Measurements from ENCODE around the gene AMZ1.
A peak's percentile ranks its signal among the peaks of the same experiment; 100 is the strongest.

AMZ1 gene

GRCh38 chr7:2658941-2659340, 29.1 kb upstream of the AMZ1 start:
- no peak for DNase-seq (ENCODE audit: low spot score)
- no peak for TF ChIP-seq CTCF (IDR thresholded peaks at IDR 0.05; ENCODE audit: extremely low read depth, insufficient read depth, missing control alignments)
- in situ Hi-C loops (cut with MboI; ENCODE audit: low pct_unique_long_range_greater_than_20kb, low sequenced_read_pairs, unreplicated experiment), result no loop called here

GRCh38 chr7:2659556-2660358, 28.2 kb upstream of the AMZ1 start:
- in situ Hi-C loops (cut with MboI; ENCODE audit: low pct_unique_long_range_greater_than_20kb, low sequenced_read_pairs, unreplicated experiment), result no loop called here
- TF ChIP-seq CTCF (IDR thresholded peaks at IDR 0.05; ENCODE audit: extremely low read depth, insufficient read depth, missing control alignments), result no peak
- no peak for DNase-seq (ENCODE audit: low spot score)

- in situ Hi-C loops (cut with MboI; ENCODE audit: low pct_unique_long_range_greater_than_20kb, low sequenced_read_pairs, unreplicated experiment), result no loop called here
- DNase-seq (ENCODE audit: low spot score), result no peak
- TF ChIP-seq CTCF (IDR thresholded peaks at IDR 0.05; ENCODE audit: extremely low read depth, insufficient read depth, missing control alignments), result peak; percentile 38
These were observed 27.5 kb upstream of the AMZ1 start for GRCh38 chr7:2660359-2661095.

- no peak for TF ChIP-seq CTCF (IDR thresholded peaks at IDR 0.05; ENCODE audit: extremely low read depth, insufficient read depth, missing control alignments)
- in situ Hi-C loops (cut with MboI; ENCODE audit: low pct_unique_long_range_greater_than_20kb, low sequenced_read_pairs, unreplicated experiment), result no loop called here
These were observed 26.9 kb upstream of the AMZ1 start for GRCh38 chr7:2661096-2661449.

GRCh38 chr7:2661602-2662272, 26.3 kb upstream of the AMZ1 start:
- in situ Hi-C loops (cut with MboI; ENCODE audit: low pct_unique_long_range_greater_than_20kb, low sequenced_read_pairs, unreplicated experiment), result no loop called here
- DNase-seq (ENCODE audit: low spot score), result no peak
- no peak for TF ChIP-seq CTCF (IDR thresholded peaks at IDR 0.05; ENCODE audit: extremely low read depth, insufficient read depth, missing control alignments)

More at GRCh38 chr7:2661096-2661449, 26.9 kb upstream of the AMZ1 start:
- DNase-seq (ENCODE audit: low spot score), result no peak

GRCh38 chr7:2662273-2663120, 25.5 kb upstream of the AMZ1 start:
- in situ Hi-C loops (cut with MboI; ENCODE audit: low pct_unique_long_range_greater_than_20kb, low sequenced_read_pairs, unreplicated experiment), result no loop called here
- no peak for TF ChIP-seq CTCF (IDR thresholded peaks at IDR 0.05; ENCODE audit: extremely low read depth, insufficient read depth, missing control alignments)
- DNase-seq (ENCODE audit: low spot score), result no peak
